Measurements from ENCODE around the gene GABRB2. TPM values are rescaled to one million over a fixed set of nuclear protein-coding genes. Genes with fewer than 3 reads are reported as not detected.
"Not testable (repeated sequence)": the region's sequence is repeated elsewhere in the genome, so short reads cannot be mapped to it uniquely, and the experiment has no call there.

GABRB2 gene
- total and polyA plus RNA-seq, 10 donors, result 0.07 to 27.5 (median 9.1) TPM

DNA sequence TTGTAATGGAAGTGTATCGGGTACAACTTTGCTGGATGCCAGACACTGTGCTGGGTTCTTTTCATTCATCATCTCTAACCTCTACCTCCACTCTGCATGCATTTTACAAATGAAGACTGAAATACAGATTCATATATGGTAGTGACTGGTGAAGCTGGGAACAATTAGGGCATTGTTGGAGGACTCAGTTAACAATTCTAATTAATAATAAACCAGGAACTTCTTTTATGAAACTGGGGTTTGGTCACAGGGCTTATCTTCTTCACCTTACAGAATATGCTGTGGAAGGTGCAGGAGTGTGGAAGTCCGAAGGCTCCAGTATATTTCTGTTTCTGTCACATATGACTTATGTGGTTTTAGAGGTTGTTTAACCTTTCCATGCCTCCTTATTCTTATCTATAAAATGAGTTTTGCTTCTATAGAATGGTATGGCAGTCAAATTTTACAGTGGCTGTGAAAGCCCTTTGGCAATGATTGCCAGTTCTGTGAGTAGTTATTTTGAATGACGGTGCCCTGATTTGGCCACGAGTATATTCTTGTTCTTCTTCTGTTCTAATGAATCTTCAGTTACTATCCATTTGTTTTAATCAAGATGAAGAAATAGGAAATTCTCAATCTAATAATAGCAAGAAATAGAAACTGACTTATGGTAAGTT, 284.7 kb downstream of the GABRB2 start:
- no peak for DNase-seq
- 85 to 95% (median 88%) methylated on average over 4 of the region's 4 CpGs for WGBS, 5 donors
- Histone ChIP-seq H3K27ac (no peak overlapping the region), H3K36me3 (no peaks in the 10 kb centered on the region), H3K27me3 (replicated peaks in 1 of 7) (no peaks in the 10 kb centered on the region), H3K4me3 (no peak overlapping the region), H3K9me3 (no peaks in the 10 kb centered on the region), H3K4me1 (no peaks in the 10 kb centered on the region)
- TF ChIP-seq, protein P1, sequence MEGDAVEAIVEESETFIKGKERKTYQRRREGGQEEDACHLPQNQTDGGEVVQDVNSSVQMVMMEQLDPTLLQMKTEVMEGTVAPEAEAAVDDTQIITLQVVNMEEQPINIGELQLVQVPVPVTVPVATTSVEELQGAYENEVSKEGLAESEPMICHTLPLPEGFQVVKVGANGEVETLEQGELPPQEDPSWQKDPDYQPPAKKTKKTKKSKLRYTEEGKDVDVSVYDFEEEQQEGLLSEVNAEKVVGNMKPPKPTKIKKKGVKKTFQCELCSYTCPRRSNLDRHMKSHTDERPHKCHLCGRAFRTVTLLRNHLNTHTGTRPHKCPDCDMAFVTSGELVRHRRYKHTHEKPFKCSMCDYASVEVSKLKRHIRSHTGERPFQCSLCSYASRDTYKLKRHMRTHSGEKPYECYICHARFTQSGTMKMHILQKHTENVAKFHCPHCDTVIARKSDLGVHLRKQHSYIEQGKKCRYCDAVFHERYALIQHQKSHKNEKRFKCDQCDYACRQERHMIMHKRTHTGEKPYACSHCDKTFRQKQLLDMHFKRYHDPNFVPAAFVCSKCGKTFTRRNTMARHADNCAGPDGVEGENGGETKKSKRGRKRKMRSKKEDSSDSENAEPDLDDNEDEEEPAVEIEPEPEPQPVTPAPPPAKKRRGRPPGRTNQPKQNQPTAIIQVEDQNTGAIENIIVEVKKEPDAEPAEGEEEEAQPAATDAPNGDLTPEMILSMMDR (IDR thresholded peaks at IDR 0.05 in 8 of 11, conservative IDR thresholded peaks at IDR 0.05 in 3 of 11), result no peak
- TF ChIP-seq POLR2AphosphoS5 (IDR thresholded peaks at IDR 0.05) (no peak), POLR2A (IDR thresholded peaks at IDR 0.05) (no peak)
- intact Hi-C loops (cut with DNase I; ENCODE audit: low total_unique reads), result no loop called here

DNA sequence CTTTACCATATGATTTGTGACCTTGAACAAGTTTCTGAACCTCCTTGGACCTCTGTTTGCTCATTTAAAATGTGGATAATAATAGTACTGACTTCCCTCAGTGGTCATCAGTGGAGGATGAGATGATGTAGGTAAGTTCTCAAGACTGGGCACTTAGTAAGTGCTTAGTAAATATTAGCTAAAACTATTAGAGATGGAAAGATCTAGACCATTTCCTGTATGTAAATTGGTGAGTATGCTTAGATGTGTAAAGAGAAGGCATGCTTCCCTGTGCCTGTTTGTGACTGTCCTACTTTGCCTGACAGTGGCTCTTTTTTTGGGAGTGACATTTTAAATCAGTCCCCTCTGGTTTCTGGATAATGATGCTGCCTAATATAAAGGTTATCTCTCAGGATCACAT, 288.1 kb downstream of the GABRB2 start:
- H3K4me3 ChIP-seq, result no peak overlapping the region
- DNase-seq, result no peak
- H3K36me3 ChIP-seq, result no peaks in the 10 kb centered on the region
- no peaks in the 10 kb centered on the region for H3K4me1 ChIP-seq
- intact Hi-C loops (cut with DNase I; ENCODE audit: low total_unique reads), result no loop called here
- H3K27ac ChIP-seq, result no peak overlapping the region
- TF ChIP-seq POLR2A (IDR thresholded peaks at IDR 0.05) (no peak), POLR2AphosphoS5 (IDR thresholded peaks at IDR 0.05) (no peak)
- TF ChIP-seq, protein P1 (IDR thresholded peaks at IDR 0.05 in 8 of 11, conservative IDR thresholded peaks at IDR 0.05 in 3 of 11), result no peak
- H3K9me3 ChIP-seq, result no peaks in the 10 kb centered on the region
- H3K27me3 ChIP-seq (replicated peaks in 1 of 7), result no peaks in the 10 kb centered on the region

DNA sequence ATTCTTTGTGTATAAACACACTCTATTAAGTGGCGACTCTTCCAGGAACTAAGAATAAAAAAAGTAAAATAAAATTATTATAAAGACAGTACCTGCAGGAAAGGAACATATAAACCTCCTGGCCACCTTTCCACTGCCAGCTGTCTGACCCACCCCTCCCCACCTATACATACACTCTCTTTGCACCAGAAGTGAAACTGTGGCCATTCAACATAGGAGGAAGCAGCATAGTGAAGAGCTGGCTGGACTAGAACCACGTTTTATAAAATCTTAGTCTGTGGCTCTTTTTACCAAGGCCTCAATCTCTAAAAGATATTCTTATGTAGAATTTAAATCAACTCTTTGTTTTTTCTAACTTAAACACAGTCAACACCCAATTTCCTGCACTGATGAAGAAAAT, 289.6 kb downstream of the GABRB2 start:
- DNase-seq, result no peak
- H3K27me3 ChIP-seq (replicated peaks in 1 of 7), result no peaks in the 10 kb centered on the region
- H3K4me3 ChIP-seq, result no peak overlapping the region
- 67 to 76% (median 69%) methylated on average over 2 of the region's 2 CpGs for WGBS, 5 donors
- intact Hi-C loops (cut with DNase I; ENCODE audit: low total_unique reads), result no loop called here
- H3K27ac ChIP-seq, result no peak overlapping the region
- H3K36me3 ChIP-seq, result no peaks in the 10 kb centered on the region
- H3K9me3 ChIP-seq, result no peaks in the 10 kb centered on the region
- no peak for TF ChIP-seq POLR2A (IDR thresholded peaks at IDR 0.05)
- TF ChIP-seq, protein P1 (IDR thresholded peaks at IDR 0.05 in 8 of 11, conservative IDR thresholded peaks at IDR 0.05 in 3 of 11), result no peak
- TF ChIP-seq POLR2AphosphoS5 (IDR thresholded peaks at IDR 0.05), result no peak
- H3K4me1 ChIP-seq, result no peaks in the 10 kb centered on the region

DNA sequence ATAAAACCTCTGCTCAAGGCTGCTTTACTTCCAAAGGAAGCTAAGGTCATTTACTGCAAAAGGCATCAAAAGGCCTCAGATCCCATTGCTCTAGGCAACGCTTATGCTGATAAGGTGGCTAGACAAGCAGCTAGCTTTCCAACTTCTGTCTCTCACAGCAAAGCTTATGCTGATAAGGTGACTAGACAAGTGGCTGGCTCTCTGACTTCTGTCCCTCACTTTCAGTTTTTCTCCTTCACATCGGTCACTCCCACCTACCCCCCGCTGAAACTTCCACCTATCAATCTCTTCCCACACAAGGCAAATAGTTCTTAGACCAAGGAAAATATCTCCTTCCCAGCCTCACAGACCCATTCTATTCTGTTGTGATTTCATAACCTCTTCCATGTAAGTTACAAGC, 293.6 kb downstream of the GABRB2 start:
- H3K36me3 ChIP-seq; H3K9me3 ChIP-seq; H3K4me1 ChIP-seq; intact Hi-C loops (cut with DNase I; ENCODE audit: low total_unique reads); H3K27ac ChIP-seq; H3K27me3 ChIP-seq (replicated peaks in 1 of 7); DNase-seq; H3K4me3 ChIP-seq: not testable (repeated sequence)
- WGBS, 5 donors, result 62 to 84% (median 81%) methylated on average over 3 of the region's 3 CpGs

DNA sequence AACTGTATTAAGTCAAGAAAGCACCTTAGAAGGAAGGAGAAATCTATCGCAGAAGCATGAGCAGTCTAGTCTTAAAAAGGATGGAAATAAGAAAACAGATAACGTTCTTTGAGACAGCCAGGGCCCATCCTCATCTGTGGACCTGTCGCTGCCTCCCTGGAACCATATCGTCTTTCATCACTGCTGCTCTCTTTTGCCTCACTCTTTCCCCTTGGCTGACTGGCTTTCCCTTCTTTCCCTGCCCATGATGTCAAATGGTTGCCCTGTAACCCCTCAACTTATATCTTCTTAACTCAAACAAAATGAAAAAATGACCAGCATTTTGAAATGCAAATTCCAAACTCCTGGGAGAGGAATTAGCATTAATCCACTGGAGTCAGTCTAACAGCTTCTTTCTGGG, 299.8 kb downstream of the GABRB2 start:
- Histone ChIP-seq H3K4me3 (no peak overlapping the region), H3K9me3 (peaks cover 0 to 11% (median 0%) of the 10 kb centered on the region in 8 donors), H3K36me3 (no peaks in the 10 kb centered on the region), H3K4me1 (no peaks in the 10 kb centered on the region), H3K27ac (no peak overlapping the region), H3K27me3 (replicated peaks in 1 of 7) (no peaks in the 10 kb centered on the region)
- 72 to 82% (median 73%) methylated on average over 4 of the region's 4 CpGs for WGBS, 5 donors
- TF ChIP-seq POLR2AphosphoS5 (IDR thresholded peaks at IDR 0.05), result no peak
- no peak for TF ChIP-seq POLR2A (IDR thresholded peaks at IDR 0.05)
- TF ChIP-seq, protein P1 (IDR thresholded peaks at IDR 0.05 in 8 of 11, conservative IDR thresholded peaks at IDR 0.05 in 3 of 11), result no peak
- DNase-seq, result no peak
- intact Hi-C loops (cut with DNase I; ENCODE audit: low total_unique reads), result no loop called here

DNA sequence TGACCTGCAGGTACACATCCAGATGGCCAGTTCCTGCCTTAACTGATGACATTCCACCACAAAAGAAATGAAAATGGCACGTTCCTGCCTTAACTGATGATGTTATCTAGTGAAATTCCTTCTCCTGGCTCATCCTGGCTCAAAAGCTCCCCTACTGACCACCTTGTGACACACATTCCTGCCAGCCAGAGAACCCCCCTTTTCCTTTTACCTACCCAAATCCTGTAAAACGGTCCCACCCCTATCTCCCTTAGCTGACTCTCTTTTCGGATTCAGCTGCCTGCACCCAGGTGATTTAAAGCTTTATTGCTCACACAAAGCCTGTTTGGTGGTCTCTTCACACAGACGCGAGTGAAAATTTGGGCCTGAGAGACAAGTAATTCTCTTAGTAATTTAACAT, 300.7 kb downstream of the GABRB2 start:
- H3K27ac ChIP-seq; H3K4me3 ChIP-seq; DNase-seq; H3K27me3 ChIP-seq (replicated peaks in 1 of 7); intact Hi-C loops (cut with DNase I; ENCODE audit: low total_unique reads); H3K4me1 ChIP-seq; H3K36me3 ChIP-seq: not testable (repeated sequence)
- peaks cover 0 to 15% (median 0%) of the 10 kb centered on the region in 8 donors for H3K9me3 ChIP-seq
- WGBS, 5 donors, result 46 to 62% (median 52%) methylated on average over 5 of the region's 5 CpGs

Data from spleen (tissue), 11 donors.